ENCODE data around the gene VLDLR. TPM values are rescaled to one million over a fixed set of nuclear protein-coding genes. Genes with fewer than 3 reads are reported as not detected.

Gene VLDLR
- total RNA-seq, 1 donor from 2014 or later: 23.1 TPM

GRCh38 chr9:2622461-2623287, 1.1 kb downstream of the VLDLR start:
- TF ChIP-seq CTCF (IDR thresholded peaks at IDR 0.05): no peak
- Histone ChIP-seq H3K9me3 (no peaks in the 10 kb centered on the region), H3K36me3 (no peaks in the 10 kb centered on the region), H3K27ac (peak overlapping the region; percentile 77), H3K4me3 (peak overlapping the region; percentile 78), H3K4me1 (peaks cover 9% of the 10 kb centered on the region), H3K27me3 (no peaks in the 10 kb centered on the region)
- intact Hi-C loops (cut with DNase I): no loop called here
- DNase-seq (peak; percentile 74), ATAC-seq (peak; percentile 14)

GRCh38 chr9:2623288-2624050, 1.9 kb downstream of the VLDLR start:
- Histone ChIP-seq H3K36me3 (no peaks in the 10 kb centered on the region), H3K9me3 (no peaks in the 10 kb centered on the region), H3K4me1 (peaks cover 9% of the 10 kb centered on the region), H3K4me3 (peak overlapping the region; percentile 78), H3K27me3 (no peaks in the 10 kb centered on the region), H3K27ac (peak overlapping the region; percentile 77)
- no peak for TF ChIP-seq CTCF (IDR thresholded peaks at IDR 0.05)
- intact Hi-C loops (cut with DNase I): no loop called here
- DNase-seq (peak; percentile 84), ATAC-seq (peak; percentile 71)

- no peak for TF ChIP-seq CTCF (IDR thresholded peaks at IDR 0.05)
- Histone ChIP-seq H3K36me3 (no peaks in the 10 kb centered on the region), H3K4me3 (no peak overlapping the region), H3K27ac (peak overlapping the region; percentile 77), H3K27me3 (no peaks in the 10 kb centered on the region), H3K9me3 (no peaks in the 10 kb centered on the region), H3K4me1 (peaks cover 9% of the 10 kb centered on the region)
- no peak for ATAC-seq
- DNase-seq: no peak
- intact Hi-C loops (cut with DNase I): no loop called here
Measured at GRCh38 chr9:2624051-2624682, 2.6 kb downstream of the VLDLR start.

- ATAC-seq (no peak), DNase-seq (no peak)
- H3K9me3 ChIP-seq: no peaks in the 10 kb centered on the region
- TF ChIP-seq CTCF (IDR thresholded peaks at IDR 0.05): no peak
- H3K36me3 ChIP-seq: no peaks in the 10 kb centered on the region
- no peaks in the 10 kb centered on the region for H3K27me3 ChIP-seq
- no peak overlapping the region for H3K27ac ChIP-seq
- H3K4me1 ChIP-seq: peaks cover 14% of the 10 kb centered on the region
- no peak overlapping the region for H3K4me3 ChIP-seq
- intact Hi-C loops (cut with DNase I): no loop called here
Measured at GRCh38 chr9:2625427-2625826, 3.8 kb downstream of the VLDLR start.

- Histone ChIP-seq H3K36me3 (no peaks in the 10 kb centered on the region), H3K27ac (no peak overlapping the region), H3K9me3 (no peaks in the 10 kb centered on the region), H3K27me3 (no peaks in the 10 kb centered on the region), H3K4me3 (no peak overlapping the region), H3K4me1 (peaks cover 21% of the 10 kb centered on the region)
- DNase-seq (no peak), ATAC-seq (no peak)
- no peak for TF ChIP-seq CTCF (IDR thresholded peaks at IDR 0.05)
- intact Hi-C loops (cut with DNase I): no loop called here
Measured at GRCh38 chr9:2628919-2629318, 7.3 kb downstream of the VLDLR start.

All from upper lobe of right lung (tissue), 1 donor.